ENCODE measurements around the gene TTC39C. TPM values are rescaled to one million over a fixed set of nuclear protein-coding genes. Genes with fewer than 3 reads are reported as not detected.

TTC39C gene
- total and polyA plus RNA-seq, 2 experiments from 2014 or later = 23.9 to 41.6 TPM

GRCh38 chr18:24009246-24009645 is 5.3 kb upstream of the TTC39C start:
- no peaks in the 10 kb centered on the region for H3K9me3 ChIP-seq (ENCODE audit: low read depth)
- no peak overlapping the region for H3K4me2 ChIP-seq
- H2AFZ ChIP-seq = no peak overlapping the region
- 89% methylated on average over 1 of the region's 1 CpG for WGBS (ENCODE audit: low lambda C conversion rate, missing lambda C conversion rate)
- H3K9me2 ChIP-seq (replicated peaks; ENCODE audit: insufficient read depth) = no peaks in the 10 kb centered on the region
- no peaks in the 10 kb centered on the region for H3K79me2 ChIP-seq
- TF ChIP-seq EZH2 (IDR thresholded peaks at IDR 0.05; ENCODE audit: borderline replicate concordance) (no peak), EZH2phosphoT487 (IDR thresholded peaks at IDR 0.05; ENCODE audit: low read depth, severe bottlenecking, unreplicated experiment) (no peak), CTCF (IDR thresholded peaks at IDR 0.05; ENCODE audit: poor library complexity) (no peak)
- no peaks in the 10 kb centered on the region for H4K20me1 ChIP-seq (ENCODE audit: insufficient read depth, poor library complexity, severe bottlenecking)
- H3K36me3 ChIP-seq (replicated peaks; ENCODE audit: insufficient read depth, low read depth) = no peaks in the 10 kb centered on the region
- no peaks in the 10 kb centered on the region for H3K4me1 ChIP-seq (ENCODE audit: insufficient read depth)
- no peak overlapping the region for H3K27ac ChIP-seq
- H3K27me3 ChIP-seq = peaks cover 10% of the 10 kb centered on the region
- no peak overlapping the region for H3K4me3 ChIP-seq
- no peak for DNase-seq (ENCODE audit: low spot score)

GRCh38 chr18:24009651-24010333 is 4.8 kb upstream of the TTC39C start:
- Histone ChIP-seq H3K4me1 (ENCODE audit: insufficient read depth) (no peaks in the 10 kb centered on the region), H4K20me1 (ENCODE audit: insufficient read depth, poor library complexity, severe bottlenecking) (no peaks in the 10 kb centered on the region), H3K9me3 (ENCODE audit: low read depth) (no peaks in the 10 kb centered on the region), H3K4me2 (no peak overlapping the region), H3K4me3 (no peak overlapping the region), H3K79me2 (no peaks in the 10 kb centered on the region), H2AFZ (no peak overlapping the region), H3K9me2 (replicated peaks; ENCODE audit: insufficient read depth) (no peaks in the 10 kb centered on the region), H3K36me3 (replicated peaks; ENCODE audit: insufficient read depth, low read depth) (no peaks in the 10 kb centered on the region), H3K27ac (no peak overlapping the region), H3K27me3 (peaks cover 10% of the 10 kb centered on the region)
- no peak for DNase-seq (ENCODE audit: low spot score)
- TF ChIP-seq EZH2phosphoT487 (IDR thresholded peaks at IDR 0.05; ENCODE audit: low read depth, severe bottlenecking, unreplicated experiment) (no peak), EZH2 (IDR thresholded peaks at IDR 0.05; ENCODE audit: borderline replicate concordance) (no peak), CTCF (IDR thresholded peaks at IDR 0.05; ENCODE audit: poor library complexity) (no peak)
- 84% methylated on average over 7 of the region's 7 CpGs for WGBS (ENCODE audit: low lambda C conversion rate, missing lambda C conversion rate)

- Histone ChIP-seq H3K9me3 (ENCODE audit: low read depth) (no peaks in the 10 kb centered on the region), H3K9me2 (replicated peaks; ENCODE audit: insufficient read depth) (no peaks in the 10 kb centered on the region), H3K36me3 (replicated peaks; ENCODE audit: insufficient read depth, low read depth) (no peaks in the 10 kb centered on the region), H3K79me2 (no peaks in the 10 kb centered on the region), H3K27ac (no peak overlapping the region), H3K4me2 (no peak overlapping the region), H3K27me3 (peaks cover 10% of the 10 kb centered on the region), H4K20me1 (ENCODE audit: insufficient read depth, poor library complexity, severe bottlenecking) (no peaks in the 10 kb centered on the region), H2AFZ (no peak overlapping the region), H3K4me3 (no peak overlapping the region), H3K4me1 (ENCODE audit: insufficient read depth) (no peaks in the 10 kb centered on the region)
- TF ChIP-seq EZH2phosphoT487 (IDR thresholded peaks at IDR 0.05; ENCODE audit: low read depth, severe bottlenecking, unreplicated experiment) = no peak
- no peak for TF ChIP-seq CTCF (IDR thresholded peaks at IDR 0.05; ENCODE audit: poor library complexity)
- no peak for TF ChIP-seq EZH2 (IDR thresholded peaks at IDR 0.05; ENCODE audit: borderline replicate concordance)
- WGBS (ENCODE audit: low lambda C conversion rate, missing lambda C conversion rate) = 83% methylated on average over 7 of the region's 7 CpGs
- no peak for DNase-seq (ENCODE audit: low spot score)
Observed at GRCh38 chr18:24010673-24011072, 3.9 kb upstream of the TTC39C start.
